ENCODE measurements around the gene CRP.

Gene CRP

GRCh38 chr1:159714529-159714928 lies at the start of gene CRP:
Gene CRP, minus strand, starts transcription at chr1:159714589. Its CDS starts 104 bp downstream, at chr1:159714485.
- TF ChIP-seq CTCF (IDR thresholded peaks at IDR 0.05; ENCODE audit: low read depth, low read length) = no peak
- DNase-seq (ENCODE audit: extremely low read depth, low read depth) = no peak

- DNase-seq (ENCODE audit: extremely low read depth, low read depth) = no peak
Observed at GRCh38 chr1:159763686-159764085, 49.3 kb upstream of the CRP start.

GRCh38 chr1:159756397-159756796 lies 42.0 kb upstream of the CRP start:
- DNase-seq (ENCODE audit: extremely low read depth, low read depth) = no peak
- no peak for TF ChIP-seq CTCF (IDR thresholded peaks at IDR 0.05; ENCODE audit: low read depth, low read length)

More at GRCh38 chr1:159763686-159764085, 49.3 kb upstream of the CRP start:
- TF ChIP-seq CTCF (IDR thresholded peaks at IDR 0.05; ENCODE audit: low read depth, low read length) = no peak

- TF ChIP-seq CTCF (IDR thresholded peaks at IDR 0.05; ENCODE audit: low read depth, low read length) = no peak
- no peak for DNase-seq (ENCODE audit: extremely low read depth, low read depth)
Observed at GRCh38 chr1:159755451-159756007, 41.1 kb upstream of the CRP start.

- no peak for TF ChIP-seq CTCF (IDR thresholded peaks at IDR 0.05; ENCODE audit: low read depth, low read length)
- no peak for DNase-seq (ENCODE audit: extremely low read depth, low read depth)
Observed at GRCh38 chr1:159753386-159753785, 39.0 kb upstream of the CRP start.

GRCh38 chr1:159752135-159752580 lies 37.8 kb upstream of the CRP start:
- no peak for TF ChIP-seq CTCF (IDR thresholded peaks at IDR 0.05; ENCODE audit: low read depth, low read length)
- DNase-seq (ENCODE audit: extremely low read depth, low read depth) = peak; percentile 73

- no peak for DNase-seq (ENCODE audit: extremely low read depth, low read depth)
- no peak for TF ChIP-seq CTCF (IDR thresholded peaks at IDR 0.05; ENCODE audit: low read depth, low read length)
Observed at GRCh38 chr1:159751031-159751430, 36.6 kb upstream of the CRP start.
